ENCODE results near the gene MLLT1.
A peak's percentile ranks its signal among the peaks of the same experiment; 100 is the strongest.

The MLLT1 gene

DNA sequence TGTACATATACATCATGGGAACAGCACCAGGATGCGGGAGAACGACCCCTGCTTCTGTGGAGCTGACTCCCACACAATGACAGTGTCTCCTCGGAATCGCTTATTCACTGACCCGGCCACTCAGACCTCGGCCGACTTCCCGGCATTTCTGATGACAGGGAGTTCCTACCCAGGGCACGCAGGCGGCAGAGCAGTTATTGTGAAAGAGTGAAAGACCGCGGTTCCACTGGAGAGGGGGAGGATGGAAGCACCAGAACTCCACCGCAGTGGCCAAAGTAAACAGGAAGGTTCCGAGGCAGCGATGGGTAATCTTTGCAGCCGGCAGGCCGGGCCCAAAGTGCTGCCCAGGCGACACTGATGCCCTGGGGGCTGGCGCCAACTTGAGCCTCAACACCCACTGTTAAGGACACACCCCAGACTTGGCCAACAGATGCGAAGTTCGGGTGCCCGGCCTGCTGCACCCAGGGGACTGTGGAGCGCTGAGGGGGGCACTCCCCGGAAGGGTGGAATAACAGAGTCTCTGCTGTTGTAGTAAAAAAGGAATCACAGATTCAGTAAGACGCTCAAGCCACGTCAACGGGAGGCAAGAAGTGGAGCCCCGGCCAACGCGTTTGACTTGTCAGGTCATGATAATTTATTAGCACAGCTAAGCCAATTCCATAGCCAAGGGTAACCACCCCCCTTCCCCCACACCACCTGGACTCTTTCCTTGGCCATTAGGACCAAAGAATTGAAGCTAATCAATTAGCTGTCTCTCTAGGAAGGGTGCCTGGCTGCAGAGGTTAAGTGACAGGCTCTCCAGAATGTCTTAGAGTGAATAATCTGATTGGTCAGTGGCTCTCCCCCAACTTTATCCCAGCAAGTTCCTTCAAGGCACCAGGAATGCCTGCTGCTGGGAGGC is 5.8 kb downstream of the MLLT1 start:
- no peak for FAIRE-seq

- no peak for FAIRE-seq
These were observed 6.7 kb downstream of the MLLT1 start for GRCh38 chr19:6272913-6273600.

- no peak for FAIRE-seq
These were observed 7.4 kb downstream of the MLLT1 start for GRCh38 chr19:6272411-6272791.

DNA sequence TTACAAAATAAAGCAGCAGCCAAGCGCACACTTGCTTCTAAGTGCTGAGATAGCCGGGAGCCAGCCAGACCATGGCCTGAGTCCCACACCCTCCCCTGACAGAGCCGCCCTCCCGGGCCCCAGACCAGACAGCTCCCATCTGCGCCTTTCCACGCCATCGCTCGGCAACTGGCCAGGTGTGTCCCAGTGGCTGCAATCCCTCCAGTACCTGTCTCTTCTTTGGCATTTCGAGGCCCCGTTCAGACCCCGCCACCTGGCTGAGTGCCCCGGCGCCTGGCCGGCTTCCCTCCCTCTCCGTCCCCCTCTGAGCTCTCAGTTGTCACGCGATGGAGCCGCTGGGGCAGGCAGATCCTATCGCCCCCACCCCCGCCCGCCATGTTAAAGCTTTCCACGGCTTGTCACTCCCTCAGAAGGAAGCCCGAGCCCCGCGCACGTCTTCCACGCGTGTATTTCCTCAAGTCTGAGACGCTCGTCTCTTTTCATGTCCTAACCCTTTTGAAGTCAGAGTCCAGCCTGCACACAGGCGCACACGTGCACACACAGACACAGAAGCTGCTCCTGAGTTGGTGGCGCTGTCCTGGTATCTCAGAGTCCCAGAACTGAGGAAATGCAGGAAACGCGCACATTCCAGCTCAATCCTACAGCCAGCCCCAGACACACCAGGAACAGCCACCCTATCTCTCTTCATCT is 7.9 kb downstream of the MLLT1 start:
- no peak for FAIRE-seq

GRCh38 chr19:6271251-6271650 is 8.5 kb downstream of the MLLT1 start:
- FAIRE-seq = no peak

DNA sequence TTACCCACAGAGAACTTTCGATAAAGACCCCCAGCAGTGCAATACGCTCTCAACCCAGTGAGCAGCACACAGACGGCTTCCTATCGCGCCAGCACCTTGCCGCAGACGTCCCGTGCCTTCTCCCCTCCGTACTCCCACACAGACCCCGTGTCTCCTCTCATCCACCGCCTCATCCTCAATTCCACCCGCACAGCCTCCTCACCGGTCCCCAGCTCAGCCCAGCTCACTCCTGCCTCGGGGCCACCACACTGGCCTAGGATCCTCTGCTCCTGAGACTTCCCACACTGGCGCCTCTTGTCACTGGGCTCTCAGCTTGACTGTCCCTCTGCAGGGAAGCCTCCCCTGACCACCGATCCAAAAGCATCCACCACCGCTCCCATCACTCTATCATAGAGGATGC is 9.0 kb downstream of the MLLT1 start:
- no peak for FAIRE-seq

- no peak for FAIRE-seq
These were observed 9.6 kb downstream of the MLLT1 start for GRCh38 chr19:6270076-6270745.

DNA sequence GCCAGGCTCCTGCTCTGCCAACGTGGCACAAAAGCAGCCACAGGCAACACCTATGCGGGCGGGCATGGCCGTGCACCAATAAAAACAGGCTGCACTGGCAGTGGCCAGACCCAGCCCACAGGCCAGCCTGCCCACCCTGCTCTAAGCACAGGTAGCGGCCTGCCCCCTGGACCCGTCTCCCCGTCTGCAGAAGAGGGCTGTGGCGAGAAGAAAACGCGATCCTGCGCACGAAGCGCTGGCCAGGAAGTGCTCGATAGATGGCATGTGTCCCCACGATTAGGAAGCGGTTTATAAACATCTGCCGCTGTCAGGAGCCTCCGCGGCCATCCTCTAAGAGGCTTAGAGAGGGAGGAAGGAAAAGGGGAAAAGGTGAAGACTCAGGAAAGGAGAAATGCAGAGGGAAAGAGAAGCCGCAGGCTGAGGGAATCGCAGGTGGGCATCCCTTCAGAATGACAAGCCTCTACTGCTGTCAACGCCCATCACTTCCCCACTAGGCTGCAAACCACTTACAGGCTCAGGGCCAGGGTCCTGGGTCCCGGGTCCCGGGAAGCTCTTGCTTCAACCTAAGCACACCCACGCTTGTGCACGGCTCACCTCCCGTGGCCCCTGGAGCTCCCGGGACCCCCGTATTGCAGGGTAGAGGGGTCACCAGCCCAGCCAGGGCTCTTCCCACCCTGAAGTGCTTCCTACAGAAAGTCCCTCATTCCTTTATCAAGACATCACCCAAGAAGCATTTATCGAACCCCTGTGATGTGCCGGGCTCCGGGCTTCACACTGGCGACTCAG is 10.5 kb downstream of the MLLT1 start:
- no peak for FAIRE-seq

- no peak for FAIRE-seq
These were observed 11.4 kb downstream of the MLLT1 start for GRCh38 chr19:6268382-6268771.

DNA sequence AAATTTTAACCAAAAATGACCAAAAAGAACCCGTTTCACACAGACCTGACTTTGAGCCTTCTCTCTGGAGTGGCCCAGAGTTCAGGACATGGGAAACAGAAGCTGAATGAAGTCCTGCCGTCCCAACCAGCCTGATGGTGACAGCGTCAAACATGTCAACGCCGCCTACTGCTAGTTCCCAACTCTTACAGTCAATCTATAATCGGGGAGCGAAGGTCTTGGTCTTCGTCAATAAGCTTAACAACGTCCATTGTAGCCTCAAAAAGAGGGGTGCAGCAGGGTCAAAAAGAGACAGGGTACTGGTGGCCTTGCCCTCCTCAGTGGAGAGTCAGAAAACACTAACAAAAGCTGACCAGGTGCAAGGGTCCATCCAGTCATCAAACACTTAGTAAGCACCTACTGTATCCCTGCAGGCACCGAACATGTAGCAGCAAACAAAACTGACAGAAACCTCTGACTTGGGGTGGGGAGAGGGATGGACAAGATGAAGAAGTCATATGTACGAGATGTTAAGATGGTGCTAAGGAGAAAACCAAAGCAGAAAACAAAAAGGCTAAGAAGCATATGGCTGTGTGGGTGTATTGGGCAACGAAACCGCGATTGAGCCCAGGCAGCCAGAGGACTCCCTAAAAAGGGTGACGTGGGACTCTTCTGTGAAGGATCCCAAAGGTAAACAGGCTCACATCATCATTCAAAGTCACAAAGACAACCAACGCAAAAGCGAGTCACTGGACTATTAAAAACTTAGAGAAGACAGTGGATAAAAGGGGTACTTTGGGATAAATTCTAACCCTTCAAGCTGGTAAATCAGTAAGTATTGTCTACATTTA is 12.0 kb downstream of the MLLT1 start:
- FAIRE-seq = no peak

- FAIRE-seq = peak; percentile 73
These were observed 15.0 kb downstream of the MLLT1 start for GRCh38 chr19:6264803-6265202.

DNA sequence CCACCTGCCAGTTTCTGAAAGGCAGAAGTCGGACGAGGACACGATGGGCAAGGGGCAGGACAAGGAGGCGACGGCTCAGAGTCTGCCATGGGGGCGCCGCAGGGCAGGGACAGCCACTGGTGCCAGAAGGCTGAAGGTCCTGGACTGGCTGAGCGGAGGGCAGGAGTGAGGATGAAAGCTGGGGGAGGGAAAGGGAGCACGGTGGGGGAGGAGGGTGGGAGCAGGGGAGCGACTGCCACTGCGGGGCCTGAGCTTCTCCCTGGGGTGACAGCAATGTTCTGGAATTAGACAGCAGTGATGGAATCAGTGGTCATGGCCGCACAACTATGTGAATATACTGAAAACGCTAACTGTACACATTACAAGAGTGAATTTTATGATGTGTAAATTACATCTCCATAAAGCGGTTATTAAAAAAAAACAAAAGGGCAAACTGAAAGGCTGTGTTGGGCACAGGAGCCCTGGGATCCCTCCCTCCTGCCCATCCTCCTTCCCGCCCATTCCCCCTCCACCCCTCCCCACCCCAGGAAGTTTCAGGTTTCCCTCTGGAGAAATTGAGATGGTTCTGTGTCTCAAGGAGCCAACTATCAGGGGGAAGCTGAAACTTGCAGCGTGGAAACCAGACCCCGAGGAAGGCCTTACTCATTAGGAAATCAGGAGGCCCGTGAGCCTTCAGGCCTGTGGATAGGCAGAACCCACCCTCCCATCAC is 15.9 kb downstream of the MLLT1 start:
- FAIRE-seq = no peak

DNA sequence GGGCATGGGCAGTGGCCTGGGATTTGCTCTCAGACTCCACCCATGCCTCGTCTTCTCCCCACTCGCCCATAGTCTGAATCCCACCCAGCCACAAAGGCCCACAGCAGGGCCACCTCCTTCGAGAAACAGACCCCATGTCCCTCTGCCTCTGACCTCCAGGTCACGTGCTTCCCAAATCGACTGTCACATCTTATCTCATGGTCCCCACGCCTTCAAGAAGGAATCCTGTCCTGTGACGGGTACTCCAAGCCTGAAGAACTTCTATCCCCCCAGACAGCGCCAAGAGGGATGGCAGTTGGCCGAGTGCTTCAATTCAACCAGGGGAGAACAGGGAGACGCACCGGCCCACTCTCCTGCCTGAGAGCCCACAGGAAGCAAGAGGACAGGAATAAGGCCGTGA is 16.5 kb downstream of the MLLT1 start:
- no peak for FAIRE-seq

DNA sequence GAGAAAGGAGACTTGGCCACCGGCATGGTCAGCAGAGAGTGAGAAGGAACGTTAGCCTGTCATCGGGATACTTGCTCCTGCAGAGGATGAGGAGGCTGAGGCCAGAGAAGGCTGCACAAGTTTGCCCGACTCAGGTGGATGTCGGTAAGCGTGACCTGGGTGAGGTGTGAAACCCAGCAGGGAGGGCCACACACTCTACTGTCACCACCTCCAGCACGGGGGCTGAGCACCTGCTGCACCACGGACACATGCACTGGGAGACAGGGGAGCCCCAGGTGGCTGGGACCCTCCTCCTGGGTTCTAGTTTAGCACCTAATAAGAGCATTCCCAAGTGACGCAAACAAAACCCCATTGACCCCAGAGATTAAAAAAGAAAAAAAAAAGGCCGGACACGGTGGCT is 17.3 kb downstream of the MLLT1 start:
- no peak for FAIRE-seq

- no peak for FAIRE-seq
These were observed 17.9 kb downstream of the MLLT1 start for GRCh38 chr19:6261883-6262282.

- FAIRE-seq = no peak
These were observed 18.7 kb downstream of the MLLT1 start for GRCh38 chr19:6260912-6261650.

GRCh38 chr19:6260376-6260775 is 19.4 kb downstream of the MLLT1 start:
- FAIRE-seq = no peak

- peak; percentile 23 for FAIRE-seq
These were observed 20.4 kb downstream of the MLLT1 start for GRCh38 chr19:6259312-6259861.

DNA sequence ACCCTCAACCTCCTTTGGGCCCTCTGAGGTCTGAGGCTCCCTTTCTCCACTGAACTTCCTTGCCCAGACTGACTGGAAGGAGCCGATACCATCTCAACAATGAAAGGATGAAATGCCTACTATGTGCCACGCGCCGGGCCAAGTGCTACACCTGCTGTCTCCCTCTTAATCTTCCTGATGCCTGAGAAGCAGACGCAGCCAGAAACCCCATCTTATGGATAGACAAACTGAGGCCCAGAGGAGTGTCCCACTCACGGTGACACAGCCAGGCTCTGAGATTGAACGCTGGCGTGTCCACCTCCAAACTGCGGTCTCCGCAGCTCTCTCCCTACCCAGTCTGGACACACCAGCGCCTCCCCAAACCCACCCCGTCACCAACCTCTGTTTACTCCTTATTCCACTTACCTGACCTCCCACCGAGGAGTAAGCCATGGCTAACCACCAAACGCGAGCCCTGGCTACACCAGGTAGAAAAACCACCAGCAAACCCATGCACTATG is 20.9 kb downstream of the MLLT1 start:
- FAIRE-seq = no peak

All from endometrium (tissue), 2 donors.